Endometrium (tissue), 2 donors: ENCODE measurements around the gene TBKBP1.
"Not testable (repeated sequence)": the region's sequence is repeated elsewhere in the genome, so short reads cannot be mapped to it uniquely, and the experiment has no call there.

Experiments
- FAIRE-seq: peaks from 2 replicates; lab custom pipeline; 2012; peaks lifted over from hg19 to GRCh38; lab: Jason Lieb, UNC
- donor health status: control.
- donor health status: control.

The TBKBP1 gene

DNA sequence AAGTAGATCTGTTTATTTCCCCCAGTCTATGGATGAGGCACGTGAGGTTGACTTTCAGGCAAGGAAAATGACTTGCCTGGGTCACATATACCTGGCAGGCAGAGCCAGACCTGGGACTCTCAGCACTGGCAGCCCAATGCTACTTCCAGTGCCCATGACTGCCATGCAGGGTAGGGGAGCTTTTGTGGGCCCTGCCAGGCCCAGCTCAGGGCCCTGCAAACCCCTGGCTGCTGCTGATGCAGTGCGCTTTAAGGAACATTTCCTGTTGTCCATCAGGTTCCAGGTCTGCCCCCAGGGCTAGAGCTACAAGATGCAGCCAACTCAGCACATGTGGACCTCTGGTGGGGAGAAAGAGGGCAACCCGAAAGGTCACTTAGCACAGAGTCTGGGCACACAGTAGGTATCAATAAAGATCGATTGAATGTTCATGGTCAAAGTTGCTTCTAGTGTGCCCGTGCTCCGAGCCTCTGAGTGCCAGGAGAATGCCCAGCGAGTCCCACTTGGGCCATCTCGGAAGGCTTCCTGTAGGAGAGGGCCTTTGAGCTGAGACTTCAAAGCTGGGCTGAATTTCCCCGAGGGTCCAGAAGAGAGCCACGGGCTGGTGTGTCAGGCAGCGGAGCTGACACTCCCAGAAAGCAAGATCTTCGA is 38.6 kb downstream of the TBKBP1 start:
- FAIRE-seq, result no peak

GRCh38 chr17:47733047-47733673 is 39.2 kb downstream of the TBKBP1 start, which contains the start of gene TBX21:
Gene TBX21, plus strand, starts transcription at chr17:47733236. Its CDS starts 219 bp downstream, at chr17:47733455.
- FAIRE-seq, result no peak

- FAIRE-seq, result no peak
Measured at GRCh38 chr17:47733674-47734410, 39.9 kb downstream of the TBKBP1 start.

DNA sequence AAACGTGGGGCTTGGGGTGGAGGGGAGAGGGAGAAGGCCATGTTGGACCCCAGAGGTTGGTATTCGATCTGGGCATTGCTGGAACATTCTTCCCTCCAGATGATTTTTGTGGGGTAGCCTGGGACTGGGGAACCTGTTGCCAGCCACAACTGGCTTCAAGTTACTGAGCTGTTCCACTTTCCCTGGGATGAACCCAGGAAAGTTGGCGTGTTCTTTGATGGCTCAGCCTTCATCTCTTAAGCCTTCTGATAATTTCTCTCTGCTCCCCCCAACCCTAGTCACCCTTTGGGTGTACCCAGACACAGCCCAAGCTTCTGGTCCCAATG is 41.1 kb downstream of the TBKBP1 start:
- FAIRE-seq, result no peak

GRCh38 chr17:47735536-47736011 is 41.6 kb downstream of the TBKBP1 start:
- no peak for FAIRE-seq

DNA sequence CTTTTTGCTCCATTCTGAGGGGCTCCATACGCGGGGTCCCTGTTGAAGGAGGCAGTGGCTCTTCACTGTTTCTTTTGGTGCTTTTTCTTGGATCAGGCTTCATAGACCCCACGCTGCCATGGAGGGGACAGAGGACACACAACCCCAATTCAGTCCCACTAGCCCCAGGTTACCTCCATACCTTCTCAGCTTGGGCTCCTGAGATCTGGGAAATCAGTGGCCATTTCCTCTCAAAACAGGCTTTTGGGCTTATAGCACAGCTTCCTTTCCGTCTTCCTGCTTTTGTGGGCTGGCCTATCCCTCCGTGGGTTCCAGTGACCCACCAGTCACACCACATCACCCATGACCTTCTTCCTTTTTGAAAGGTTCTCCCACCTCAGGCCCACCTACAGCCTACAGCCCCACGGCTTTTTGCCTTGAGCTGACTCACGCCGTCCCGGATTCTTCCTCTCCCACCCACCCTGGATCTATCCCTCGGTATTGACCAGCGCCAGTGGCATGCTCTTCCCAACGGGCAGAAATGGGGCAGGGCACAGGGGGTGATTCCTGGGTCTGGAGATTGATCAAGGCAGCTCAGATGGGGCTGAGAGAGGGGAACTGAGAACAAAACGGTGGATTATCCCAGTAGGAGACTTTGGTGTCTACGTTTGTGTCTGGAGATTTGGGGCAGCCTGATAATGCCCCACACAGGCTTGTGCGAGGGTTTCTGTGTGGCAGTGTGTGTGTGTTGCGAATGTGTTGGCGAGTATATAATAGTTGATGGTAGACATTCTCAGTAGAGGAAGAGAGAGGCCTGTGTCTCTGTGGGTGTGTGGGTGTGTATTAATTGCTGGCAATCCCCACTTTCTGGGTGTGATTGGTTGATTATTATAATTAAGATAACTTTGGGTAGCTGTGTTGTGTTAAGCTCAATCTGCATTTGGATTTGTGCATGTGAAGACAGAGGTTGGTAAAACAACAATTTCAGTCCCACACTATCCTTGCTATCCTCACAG is 42.8 kb downstream of the TBKBP1 start:
- FAIRE-seq, result no peak

DNA sequence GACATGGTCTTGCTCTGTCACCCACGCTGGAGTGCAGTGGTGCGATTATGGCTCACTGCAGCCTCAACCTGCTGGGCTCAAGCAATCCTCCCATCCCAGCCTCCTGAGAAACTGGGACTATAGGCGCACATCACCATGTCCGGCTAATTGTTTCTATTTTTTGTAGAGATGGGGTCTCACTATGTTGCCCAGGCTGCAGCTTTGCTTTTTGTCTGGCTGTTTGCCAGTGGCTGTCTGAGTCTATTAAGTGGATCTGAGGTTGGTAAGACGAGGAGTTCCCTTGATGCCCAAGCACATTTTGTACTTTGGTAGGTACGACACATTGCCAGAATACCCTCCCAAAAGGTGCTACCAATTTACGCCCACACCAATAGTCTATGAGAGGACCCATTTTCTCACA is 44.2 kb downstream of the TBKBP1 start:
- FAIRE-seq, result no peak

DNA sequence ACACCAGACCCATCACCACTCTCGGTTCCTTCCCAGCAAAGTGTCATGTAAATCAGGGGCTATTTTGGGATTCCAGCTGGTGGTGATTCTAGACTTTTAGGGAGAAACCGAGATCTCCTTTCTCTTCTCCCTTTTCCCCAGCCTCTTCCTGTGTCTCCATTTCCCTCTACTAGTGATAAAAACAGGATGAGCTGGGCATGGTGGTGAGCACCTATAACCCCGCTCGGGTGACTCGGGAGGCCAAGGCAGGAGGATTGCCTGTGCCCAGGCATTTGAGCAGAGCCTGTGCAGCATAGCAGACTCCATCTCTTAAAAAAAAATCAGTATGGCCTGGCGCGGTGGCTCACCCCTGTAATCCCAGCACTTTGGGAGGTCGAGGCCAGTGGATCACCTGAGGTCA is 45.2 kb downstream of the TBKBP1 start:
- no peak for FAIRE-seq

- not testable (repeated sequence) for FAIRE-seq
Measured at GRCh38 chr17:47739945-47740344, 46.0 kb downstream of the TBKBP1 start.

GRCh38 chr17:47741109-47741792 is 47.3 kb downstream of the TBKBP1 start:
- no peak for FAIRE-seq

DNA sequence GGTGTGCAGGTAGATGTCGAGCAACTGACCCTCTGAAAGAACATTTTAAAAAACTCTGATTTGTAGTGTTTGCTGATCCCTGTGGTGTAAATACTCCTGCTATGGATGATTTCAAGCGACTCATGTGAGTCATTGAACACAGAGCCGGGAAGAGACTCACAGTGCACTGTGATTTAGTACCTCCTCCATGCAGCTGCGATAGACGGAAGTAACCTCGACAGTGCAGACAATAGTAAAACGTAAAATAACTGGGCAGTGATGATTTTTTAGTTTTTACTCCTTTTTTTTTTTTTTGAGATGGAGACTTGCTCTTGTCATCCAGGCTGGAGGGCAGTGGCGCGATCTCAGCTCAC is 47.8 kb downstream of the TBKBP1 start:
- FAIRE-seq, result no peak

GRCh38 chr17:47742319-47743181 is 48.6 kb downstream of the TBKBP1 start:
- no peak for FAIRE-seq

DNA sequence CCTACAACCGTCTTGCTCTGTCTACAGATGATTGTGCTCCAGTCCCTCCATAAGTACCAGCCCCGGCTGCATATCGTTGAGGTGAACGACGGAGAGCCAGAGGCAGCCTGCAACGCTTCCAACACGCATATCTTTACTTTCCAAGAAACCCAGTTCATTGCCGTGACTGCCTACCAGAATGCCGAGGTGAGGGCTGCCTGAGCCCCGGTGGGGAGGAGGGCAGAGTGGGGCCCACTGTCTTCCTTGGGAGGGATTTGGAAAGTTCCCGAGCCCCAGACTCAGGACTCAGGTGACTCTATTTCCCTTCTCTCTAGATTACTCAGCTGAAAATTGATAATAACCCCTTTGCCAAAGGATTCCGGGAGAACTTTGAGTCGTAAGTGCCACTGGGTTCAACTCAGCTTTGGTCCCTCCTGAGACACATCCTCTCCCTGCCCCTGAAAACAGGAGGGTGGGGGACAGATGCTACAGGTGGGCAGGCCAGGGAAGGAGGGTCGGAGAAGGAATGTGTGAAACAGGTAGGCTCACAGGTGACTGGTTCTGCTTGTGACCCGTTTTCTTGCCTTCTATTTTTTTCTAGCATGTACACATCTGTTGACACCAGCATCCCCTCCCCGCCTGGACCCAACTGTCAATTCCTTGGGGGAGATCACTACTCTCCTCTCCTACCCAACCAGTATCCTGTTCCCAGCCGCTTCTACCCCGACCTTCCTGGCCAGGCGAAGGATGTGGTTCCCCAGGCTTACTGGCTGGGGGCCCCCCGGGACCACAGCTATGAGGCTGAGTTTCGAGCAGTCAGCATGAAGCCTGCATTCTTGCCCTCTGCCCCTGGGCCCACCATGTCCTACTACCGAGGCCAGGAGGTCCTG is 50.4 kb downstream of the TBKBP1 start:
- FAIRE-seq, result no peak

DNA sequence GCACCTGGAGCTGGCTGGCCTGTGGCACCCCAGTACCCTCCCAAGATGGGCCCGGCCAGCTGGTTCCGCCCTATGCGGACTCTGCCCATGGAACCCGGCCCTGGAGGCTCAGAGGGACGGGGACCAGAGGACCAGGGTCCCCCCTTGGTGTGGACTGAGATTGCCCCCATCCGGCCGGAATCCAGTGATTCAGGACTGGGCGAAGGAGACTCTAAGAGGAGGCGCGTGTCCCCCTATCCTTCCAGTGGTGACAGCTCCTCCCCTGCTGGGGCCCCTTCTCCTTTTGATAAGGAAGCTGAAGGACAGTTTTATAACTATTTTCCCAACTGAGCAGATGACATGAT is 51.0 kb downstream of the TBKBP1 start:
- FAIRE-seq, result no peak

- FAIRE-seq, result no peak
Measured at GRCh38 chr17:47751471-47751870, 57.5 kb downstream of the TBKBP1 start.

- no peak for FAIRE-seq
Measured at GRCh38 chr17:47757386-47757785, 63.4 kb downstream of the TBKBP1 start.

- FAIRE-seq, result no peak
Measured at GRCh38 chr17:47760409-47761140, 66.6 kb downstream of the TBKBP1 start.
